Measurements from ENCODE around the gene HSDL2.
"Not testable (repeated sequence)": the region's sequence is repeated elsewhere in the genome, so short reads cannot be mapped to it uniquely, and the experiment has no call there.

HSDL2 gene

DNA sequence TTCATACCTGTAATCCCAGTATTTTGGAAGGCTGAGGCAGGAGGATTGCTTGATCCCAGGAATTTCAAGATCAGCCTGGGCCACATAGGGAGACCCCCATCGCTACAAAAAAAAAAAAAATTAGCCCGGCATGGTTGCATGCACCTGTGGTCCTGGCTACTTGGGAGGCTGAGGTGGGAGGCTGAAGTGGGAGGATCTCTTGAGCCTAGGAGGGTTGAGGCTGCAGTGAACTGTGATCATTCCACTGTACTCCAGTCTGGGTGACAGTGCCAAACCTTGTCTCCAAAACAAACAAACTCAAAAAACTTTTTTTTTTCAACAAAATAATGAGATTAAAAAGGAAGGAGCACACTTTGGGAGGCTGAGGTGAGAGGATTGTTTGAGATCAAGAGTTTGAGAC, 120.9 kb downstream of the HSDL2 start:
- DNase-seq (ENCODE audit: low read depth, low spot score) = no peak

DNA sequence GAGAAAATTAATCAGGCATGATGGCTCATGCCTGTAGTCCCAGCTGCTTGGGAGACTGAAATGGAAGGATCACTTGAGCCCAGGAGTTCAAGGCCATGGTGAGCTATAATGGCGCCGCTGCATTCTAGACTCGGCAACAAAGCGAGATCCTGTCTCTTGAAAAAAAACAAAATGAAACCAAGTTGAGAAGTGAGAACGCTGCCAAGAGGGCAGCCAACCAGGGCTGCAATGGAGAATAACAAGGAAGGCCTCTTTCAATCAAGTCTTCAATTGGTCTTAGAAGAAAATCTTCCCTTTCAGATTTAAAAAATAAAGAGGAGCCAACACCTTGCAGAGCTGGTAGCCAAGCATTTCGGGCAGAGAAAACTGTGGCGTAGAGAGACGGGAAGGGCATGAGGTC, 121.4 kb downstream of the HSDL2 start:
- no peak for DNase-seq (ENCODE audit: low read depth, low spot score)

DNA sequence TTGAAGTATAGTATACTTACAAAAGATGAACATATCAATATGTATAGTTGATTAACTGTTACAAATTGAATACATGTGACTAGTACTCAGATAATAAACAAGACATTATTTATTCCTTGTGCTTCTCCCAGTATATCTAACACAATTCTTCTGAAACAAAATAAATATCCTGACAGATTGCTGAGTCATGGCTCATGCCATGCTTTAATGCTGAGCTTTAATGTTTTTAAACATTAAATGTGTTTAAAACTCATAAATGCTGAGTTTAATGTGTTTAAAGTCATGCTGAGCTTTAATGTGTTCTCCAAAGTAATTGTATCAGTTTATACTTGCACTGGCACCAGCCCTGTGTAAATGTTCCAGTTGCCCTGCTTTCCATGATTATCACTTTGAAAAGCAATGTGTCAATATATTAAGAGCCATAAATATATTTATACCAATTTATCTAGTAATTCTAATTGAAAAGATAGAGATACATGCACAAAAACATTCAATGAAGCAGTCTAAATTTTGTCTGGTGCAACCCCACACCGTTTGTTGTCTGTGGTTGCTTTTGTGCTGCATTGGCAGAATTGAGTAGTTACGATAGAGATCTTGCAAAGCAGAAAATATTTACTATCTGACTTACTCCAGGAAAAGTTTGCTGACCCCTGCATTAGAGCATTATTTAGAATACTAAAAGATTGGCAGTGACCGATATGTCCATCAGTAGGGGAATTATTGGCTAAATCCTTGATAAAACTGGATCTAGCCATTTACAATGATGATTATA, 122.5 kb downstream of the HSDL2 start:
- DNase-seq (ENCODE audit: low read depth, low spot score) = no peak

DNA sequence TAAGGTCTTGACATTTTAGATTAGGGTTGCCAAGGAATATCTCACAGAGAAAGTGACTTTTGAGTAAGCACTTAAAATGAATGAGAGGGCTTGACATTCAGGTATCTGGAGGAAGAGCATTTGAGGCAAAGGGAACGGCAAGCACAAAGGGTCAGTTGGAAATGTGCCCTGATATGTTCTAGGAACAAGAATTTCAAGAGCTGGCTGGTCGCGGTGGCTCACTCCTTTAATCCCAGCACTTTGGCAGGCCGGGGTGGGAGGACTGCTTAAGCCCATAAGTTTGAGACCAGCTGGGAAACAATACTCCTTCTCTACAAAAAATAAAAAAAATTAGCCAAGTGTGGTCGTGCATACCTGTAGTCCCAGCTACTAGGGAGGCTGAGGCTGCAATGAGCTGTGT, 123.3 kb downstream of the HSDL2 start:
- no peak for DNase-seq (ENCODE audit: low read depth, low spot score)

DNA sequence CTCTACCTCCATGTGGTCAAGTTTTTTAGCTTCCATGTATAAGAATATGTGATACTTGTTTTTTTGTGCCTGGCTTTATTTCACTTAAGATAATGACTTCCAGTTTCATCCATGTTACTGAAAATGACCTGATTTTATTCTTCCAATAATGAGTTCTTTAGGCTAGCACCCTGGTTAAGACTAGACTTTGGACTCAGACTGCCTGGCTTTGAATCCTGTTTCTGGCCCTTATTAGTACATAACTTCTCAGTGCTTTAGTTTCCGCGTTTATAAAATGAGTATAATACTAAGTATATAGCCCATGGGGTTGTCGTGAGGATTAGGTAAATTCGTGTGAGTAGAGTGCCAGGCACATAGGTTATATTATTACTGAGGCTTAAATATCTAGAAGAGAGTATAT, 125.2 kb downstream of the HSDL2 start:
- DNase-seq (ENCODE audit: low read depth, low spot score) = no peak

DNA sequence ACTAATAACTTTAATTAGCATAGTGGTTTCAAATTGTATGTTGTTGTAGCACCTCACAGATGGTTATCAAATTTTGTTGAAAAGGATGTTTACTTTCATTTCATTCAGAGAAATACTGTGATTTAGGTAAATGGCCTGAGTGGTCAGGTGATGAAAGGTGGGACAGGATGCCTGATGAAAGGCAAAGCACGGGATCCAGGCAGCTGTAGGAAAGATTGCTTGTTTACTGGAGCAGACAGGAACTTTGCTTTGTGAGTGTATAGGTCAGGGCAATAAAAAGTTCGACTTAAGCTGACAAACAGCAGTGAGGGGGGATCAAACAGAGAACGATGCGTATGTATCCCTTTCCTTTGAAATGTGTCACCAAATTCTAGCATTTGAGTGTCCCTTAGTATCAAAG, 125.7 kb downstream of the HSDL2 start:
- DNase-seq (ENCODE audit: low read depth, low spot score) = no peak

DNA sequence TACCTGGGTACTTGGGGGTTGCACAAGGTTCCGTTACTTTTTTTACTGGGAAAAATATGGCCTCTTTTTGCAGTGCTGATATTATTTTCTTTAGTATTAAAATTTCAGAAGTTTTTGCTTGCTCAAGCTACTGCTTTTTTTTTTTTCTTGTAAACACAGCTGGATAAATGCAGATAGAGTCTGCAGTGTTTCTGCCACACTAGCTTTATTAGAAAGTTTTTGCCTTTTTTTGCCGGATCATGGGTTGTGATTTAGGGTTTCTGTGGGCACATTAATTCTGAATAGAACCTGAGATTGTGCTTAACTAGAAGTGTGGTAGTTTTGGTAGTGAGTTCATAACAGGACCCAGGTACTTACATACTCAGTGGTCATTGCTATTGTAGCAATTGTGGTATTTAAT, 126.7 kb downstream of the HSDL2 start:
- no peak for DNase-seq (ENCODE audit: low read depth, low spot score)

DNA sequence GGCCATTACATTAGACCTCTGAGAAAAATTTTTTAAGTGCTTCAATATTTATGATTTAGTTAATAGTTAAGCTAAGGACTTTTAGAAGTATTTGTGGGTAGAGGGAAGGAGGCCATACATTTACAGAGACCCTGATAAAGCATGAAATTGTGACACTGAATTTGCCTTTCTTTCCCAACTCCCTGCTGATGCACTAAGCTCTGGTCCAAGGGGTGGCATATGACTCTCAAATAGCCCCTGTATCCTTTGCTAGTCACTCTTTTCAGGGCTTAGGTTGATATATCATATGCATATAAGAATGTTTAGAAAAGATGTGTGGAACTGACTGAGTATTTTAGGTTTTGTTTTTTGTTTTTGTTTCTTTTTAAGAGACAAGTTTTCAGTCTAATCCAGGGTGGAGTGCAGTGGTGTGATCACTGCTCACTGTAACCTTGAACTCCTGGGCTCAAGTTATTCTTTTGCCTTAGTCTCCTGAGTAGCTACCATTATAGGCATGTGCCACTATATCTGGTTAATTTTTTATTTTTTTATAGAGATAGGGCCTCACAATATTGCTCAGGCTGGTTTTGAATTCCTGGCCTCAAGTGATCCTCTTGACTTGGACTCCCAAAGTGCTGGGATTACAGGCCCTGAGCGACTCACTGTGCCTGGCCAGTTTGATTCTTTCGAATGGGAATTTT, 127.2 kb downstream of the HSDL2 start:
- DNase-seq (ENCODE audit: low read depth, low spot score) = no peak

DNA sequence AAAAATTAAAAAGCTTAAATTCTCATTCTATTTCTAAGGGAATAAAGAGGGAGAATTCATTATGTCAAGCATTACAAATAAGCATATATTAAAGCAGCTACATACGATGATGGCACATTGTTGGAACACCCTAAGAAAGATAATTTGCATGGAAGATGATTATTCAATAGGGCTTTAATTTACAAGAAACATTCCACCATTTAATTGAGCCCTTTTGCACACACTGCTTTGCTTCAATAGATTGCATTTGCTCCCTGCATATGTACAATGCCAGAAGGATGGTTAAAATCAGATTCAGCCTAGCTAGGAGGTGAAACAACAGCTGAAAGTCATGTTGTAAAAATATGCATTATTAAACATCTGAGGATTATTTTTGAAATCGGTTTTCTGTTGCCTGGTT, 128.5 kb downstream of the HSDL2 start:
- DNase-seq (ENCODE audit: low read depth, low spot score) = no peak

DNA sequence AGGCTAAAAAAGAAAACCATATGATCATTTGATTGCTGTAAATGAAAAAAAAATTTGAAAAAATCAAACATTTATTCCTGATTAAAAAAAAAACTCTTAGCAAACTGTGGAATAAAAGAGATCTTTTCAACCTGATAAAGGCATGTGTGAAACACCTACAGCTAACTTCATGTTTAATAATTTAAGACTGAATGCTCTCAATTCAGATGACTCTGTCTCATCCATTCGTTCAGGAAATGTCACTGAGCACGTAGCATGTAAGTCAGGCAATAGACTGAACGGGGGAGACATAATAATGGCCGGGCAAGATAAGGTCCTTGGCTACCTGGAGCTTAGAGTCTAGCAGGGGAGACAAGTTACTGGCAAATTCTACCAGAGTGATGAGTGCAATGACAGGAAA, 132.5 kb downstream of the HSDL2 start:
- not testable (repeated sequence) for DNase-seq (ENCODE audit: low read depth, low spot score)

DNA sequence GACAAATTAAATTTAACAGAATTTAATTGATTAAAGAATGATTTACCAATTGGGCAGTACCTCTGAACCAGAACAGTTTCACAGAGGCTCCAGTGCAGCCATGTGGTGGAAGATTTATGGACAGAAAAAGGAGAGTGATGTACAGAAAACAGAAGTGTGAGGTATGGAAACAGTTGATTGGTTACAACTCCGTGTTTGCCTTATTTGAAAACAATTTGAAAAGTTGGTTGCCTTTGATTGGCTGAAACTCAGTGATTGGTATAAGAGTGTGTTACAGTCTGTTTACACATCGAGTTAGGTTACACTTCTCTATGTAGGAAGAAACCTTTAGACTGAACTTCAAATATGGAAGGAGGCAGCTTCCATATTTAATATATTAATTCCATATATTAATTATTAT, 136.9 kb downstream of the HSDL2 start:
- DNase-seq (ENCODE audit: low read depth, low spot score) = no peak

DNA sequence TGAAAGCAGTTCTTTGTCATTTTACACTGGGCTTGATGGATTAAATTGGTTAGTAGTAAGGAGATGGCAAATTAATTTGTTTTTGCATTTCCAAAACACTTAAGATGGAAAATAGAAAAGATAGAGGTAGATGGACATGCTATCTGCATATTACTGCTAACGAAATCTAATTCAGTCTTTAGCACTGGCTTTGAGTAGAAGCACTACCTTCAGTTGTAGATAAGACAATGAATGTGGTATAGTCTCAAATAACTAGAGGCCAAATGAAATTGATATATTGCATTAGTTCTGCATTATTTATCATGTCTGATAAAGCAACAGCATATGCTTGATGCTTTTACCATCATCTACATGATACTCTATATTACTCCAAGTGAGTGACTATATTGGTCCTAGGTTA, 140.2 kb downstream of the HSDL2 start:
- no peak for DNase-seq (ENCODE audit: low read depth, low spot score)

DNA sequence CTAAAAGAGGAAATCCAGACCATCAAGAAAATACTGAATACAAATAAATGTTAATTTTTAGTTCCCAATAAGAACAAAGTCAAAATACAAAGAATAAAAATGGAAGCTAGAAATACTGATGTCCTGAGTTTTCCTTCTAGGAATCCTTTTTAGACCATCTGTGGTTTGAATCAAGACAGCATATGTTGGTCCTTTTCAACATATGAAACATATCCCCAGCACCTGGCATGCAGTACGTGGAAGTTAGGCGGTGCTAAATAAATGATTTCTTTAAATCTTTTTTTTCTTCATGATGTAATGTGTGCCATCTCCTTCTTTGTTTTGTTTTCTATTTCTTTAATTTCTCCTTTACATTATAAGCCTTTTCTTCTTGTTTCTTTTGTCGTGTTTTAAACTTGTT, 140.7 kb downstream of the HSDL2 start:
- DNase-seq (ENCODE audit: low read depth, low spot score) = no peak

Data from astrocyte of the hippocampus (primary cell).